ENCODE measurements around the gene FAM219A.
"Not testable (repeated sequence)": the region's sequence is repeated elsewhere in the genome, so short reads cannot be mapped to it uniquely, and the experiment has no call there.

FAM219A gene

GRCh38 chr9:34490760-34491159 lies 32.4 kb upstream of the FAM219A start:
- intact Hi-C loops (cut with DNase I) = no loop called here
- DNase-seq = no peak

GRCh38 chr9:34490360-34490759 lies 32.0 kb upstream of the FAM219A start:
- intact Hi-C loops (cut with DNase I) = no loop called here
- DNase-seq = no peak

- DNase-seq = no peak
- intact Hi-C loops (cut with DNase I) = no loop called here
Observed at GRCh38 chr9:34486572-34486971, 28.2 kb upstream of the FAM219A start.

- DNase-seq = no peak
- intact Hi-C loops (cut with DNase I) = no loop called here
Observed at GRCh38 chr9:34485822-34486221, 27.5 kb upstream of the FAM219A start.

GRCh38 chr9:34484678-34485077 lies 26.3 kb upstream of the FAM219A start:
- intact Hi-C loops (cut with DNase I) = no loop called here
- no peak for DNase-seq

GRCh38 chr9:34482746-34483145 lies 24.4 kb upstream of the FAM219A start:
- intact Hi-C loops (cut with DNase I) = not testable (repeated sequence)

GRCh38 chr9:34481620-34482019 lies 23.2 kb upstream of the FAM219A start:
- intact Hi-C loops (cut with DNase I) = not testable (repeated sequence)

More at GRCh38 chr9:34482746-34483145, 24.4 kb upstream of the FAM219A start:
- not testable (repeated sequence) for DNase-seq

GRCh38 chr9:34479431-34479866 lies 21.1 kb upstream of the FAM219A start:
- DNase-seq = no peak
- intact Hi-C loops (cut with DNase I) = no loop called here

More at GRCh38 chr9:34481620-34482019, 23.2 kb upstream of the FAM219A start:
- DNase-seq = not testable (repeated sequence)

- no peak for DNase-seq
- intact Hi-C loops (cut with DNase I) = no loop called here
Observed at GRCh38 chr9:34477541-34477940, 19.2 kb upstream of the FAM219A start.

- DNase-seq = no peak
- intact Hi-C loops (cut with DNase I) = no loop called here
Observed at GRCh38 chr9:34475097-34475496, 16.7 kb upstream of the FAM219A start.

GRCh38 chr9:34465468-34465867 lies 7.1 kb upstream of the FAM219A start:
- intact Hi-C loops (cut with DNase I) = no loop called here
- DNase-seq = no peak

GRCh38 chr9:34464571-34464970 lies 6.2 kb upstream of the FAM219A start:
- intact Hi-C loops (cut with DNase I) = no loop called here
- no peak for DNase-seq

- intact Hi-C loops (cut with DNase I) = no loop called here
- no peak for DNase-seq
Observed at GRCh38 chr9:34463901-34464232, 5.5 kb upstream of the FAM219A start.

- peak in 16 of 42 donors; percentile 7 to 62 (median 30) for DNase-seq
- intact Hi-C loops (cut with DNase I) = no loop called here
Observed at GRCh38 chr9:34463098-34463900, 4.9 kb upstream of the FAM219A start.

- intact Hi-C loops (cut with DNase I) = loop anchor here (5.0 kb wide), 1 partner anchor 42 kb away; no protein-coding TSS in a partner anchor
- no peak for DNase-seq
Observed at GRCh38 chr9:34459941-34460340, 1.6 kb upstream of the FAM219A start.

GRCh38 chr9:34459356-34459755 lies 986 bp upstream of the FAM219A start:
- DNase-seq = peak in 1 of 42 donors; percentile 9
- intact Hi-C loops (cut with DNase I) = loop anchor here (5.0 kb wide), 1 partner anchor 43 kb away; no protein-coding TSS in a partner anchor

GRCh38 chr9:34458959-34459340 lies 580 bp upstream of the FAM219A start:
- no peak for DNase-seq
- intact Hi-C loops (cut with DNase I) = loop anchor here (5.0 kb wide), 1 partner anchor 43 kb away; no protein-coding TSS in a partner anchor

GRCh38 chr9:34457266-34458012 lies 931 bp downstream of the FAM219A start:
- intact Hi-C loops (cut with DNase I) = loop anchor here (5.0 kb wide), 1 partner anchor 45 kb away; no protein-coding TSS in a partner anchor
- DNase-seq = peak; percentile 54 to 91 (median 79)

- intact Hi-C loops (cut with DNase I) = loop anchor here (5.0 kb wide), 1 partner anchor 46 kb away; no protein-coding TSS in a partner anchor
- no peak for DNase-seq
Observed at GRCh38 chr9:34456746-34457145, 1.6 kb downstream of the FAM219A start.

GRCh38 chr9:34456151-34456550 lies 2.2 kb downstream of the FAM219A start:
- DNase-seq = no peak
- intact Hi-C loops (cut with DNase I) = loop anchor here (5.0 kb wide), 1 partner anchor 46 kb away; no protein-coding TSS in a partner anchor
